ENCODE measurements around the gene EPO.

GRCh38 chr7:100726996-100727761 is 6.9 kb downstream of the EPO start:
- no peak for TF ChIP-seq CTCF (optimal IDR thresholded peaks at IDR 0.05 in 1 of 3, IDR thresholded peaks at IDR 0.05 in 1 of 3, conservative IDR thresholded peaks at IDR 0.05 in 1 of 3; ENCODE audit: extremely low read depth in 1 of 3, insufficient read depth in 2 of 3, low read length in 3 of 3)
- no peak for TF ChIP-seq EZH2 (IDR thresholded peaks at IDR 0.05; ENCODE audit: low read length)
